ENCODE results near the gene CBLN1. TPM values are rescaled to one million over a fixed set of nuclear protein-coding genes. Genes with fewer than 3 reads are reported as not detected.

Gene CBLN1
- total RNA-seq, 1 experiment from 2014 or later = 5.6 TPM

GRCh38 chr16:49275870-49276269 lies 5.8 kb downstream of the CBLN1 start:
- Histone ChIP-seq H3K18ac (ENCODE audit: insufficient read length, low read depth, low read length) (no peak overlapping the region), H2AK5ac (ENCODE audit: insufficient read length, low read length) (no peak overlapping the region), H2BK12ac (ENCODE audit: insufficient read length, low read depth, low read length) (no peak overlapping the region), H3K23me2 (ENCODE audit: insufficient read length, low read depth, low read length, poor library complexity, severe bottlenecking) (peaks cover 14% of the 10 kb centered on the region), H3K27me3 (ENCODE audit: insufficient read depth, low read length) (peaks cover 81% of the 10 kb centered on the region), H2BK20ac (ENCODE audit: low read depth, low read length, poor library complexity, severe bottlenecking) (no peak overlapping the region), H3K4me2 (ENCODE audit: insufficient read depth, insufficient read length, low read length) (no peak overlapping the region), H3K14ac (ENCODE audit: insufficient read depth, low read length) (no peak overlapping the region), H4K5ac (ENCODE audit: insufficient read length, low read depth, low read length) (no peak overlapping the region), H4K20me1 (ENCODE audit: control insufficient read depth, insufficient read depth, insufficient read length) (no peaks in the 10 kb centered on the region), H2BK5ac (ENCODE audit: insufficient read length, low read length) (no peak overlapping the region), H4K91ac (ENCODE audit: insufficient read length, low read depth, low read length) (no peak overlapping the region), H3K4ac (ENCODE audit: low read depth, low read length) (no peak overlapping the region), H3K56ac (ENCODE audit: insufficient read length, low read depth, low read length) (no peak overlapping the region), H4K8ac (replicated peaks; ENCODE audit: insufficient read length, low read depth, low read length) (no peak overlapping the region), H2BK120ac (ENCODE audit: low read depth, low read length, poor library complexity, severe bottlenecking) (no peak overlapping the region), H3K27ac (ENCODE audit: insufficient read length, low read depth, low read length) (no peak overlapping the region), H2BK15ac (ENCODE audit: low read depth, low read length) (no peak overlapping the region), H3K79me1 (ENCODE audit: insufficient read depth, low read depth, low read length, poor library complexity, severe bottlenecking) (no peaks in the 10 kb centered on the region), H3K4me1 (ENCODE audit: insufficient read depth, low read length) (0 out of 2 replicates have a peak, but pooled peaks cover 5% of the 10 kb centered on the region), H3T11ph (ENCODE audit: low read length) (no peak overlapping the region), H3K79me2 (ENCODE audit: insufficient read depth, low read length) (no peaks in the 10 kb centered on the region), H3K23ac (ENCODE audit: insufficient read length, low read depth, low read length) (no peak overlapping the region), H2AFZ (ENCODE audit: low read length) (no peak overlapping the region), H3K9me3 (ENCODE audit: control insufficient read depth, low read depth, low read length) (no peaks in the 10 kb centered on the region), H3K9ac (ENCODE audit: extremely low read depth, insufficient read length, low read length) (no peak overlapping the region)
- Mint-ChIP-seq H3K4me1 (peaks cover 42 to 64% of the 10 kb centered on the region in 2 experiments), H3K4me3 (peak overlapping the region in 1 of 2 experiments; percentile 75; a peak in 3 of 5 replicates), H3K9me3 (peaks cover 4% of the 10 kb centered on the region in 2 experiments; a peak in 4 of 5 replicates), H3K27me3 (ENCODE audit: low read depth) (peaks cover 100% of the 10 kb centered on the region), H3K36me3 (ENCODE audit: insufficient read depth in 1 of 3, low read depth in 3 of 3) (no peaks in the 10 kb centered on the region; a peak in 2 of 7 replicates), H3K27ac (no peak overlapping the region)
- DNase-seq = no peak
- no CpG with 5 or more reads among the region's 5 CpGs for WGBS (ENCODE audit: extremely low coverage, insufficient read length, low lambda C conversion rate)
- no peak for TF ChIP-seq CTCF (conservative IDR thresholded peaks at IDR 0.05)

Measured in H9 (cell line).